ENCODE data around the gene MEIKIN.
"Not testable (repeated sequence)": the region's sequence is repeated elsewhere in the genome, so short reads cannot be mapped to it uniquely, and the experiment has no call there.

MEIKIN gene

GRCh38 chr5:131883984-131884383 lies 61.5 kb downstream of the MEIKIN start:
- no peak for ATAC-seq
- H3K27ac Mint-ChIP-seq: no peak overlapping the region
- H3K36me3 Mint-ChIP-seq: no peaks in the 10 kb centered on the region
- peaks cover 7% of the 10 kb centered on the region for H3K9me3 Mint-ChIP-seq
- H3K4me3 Mint-ChIP-seq: no peak overlapping the region
- no peak for DNase-seq (ENCODE audit: low spot score in 2 of 2)
- H3K4me1 Mint-ChIP-seq: no peaks in the 10 kb centered on the region

DNA sequence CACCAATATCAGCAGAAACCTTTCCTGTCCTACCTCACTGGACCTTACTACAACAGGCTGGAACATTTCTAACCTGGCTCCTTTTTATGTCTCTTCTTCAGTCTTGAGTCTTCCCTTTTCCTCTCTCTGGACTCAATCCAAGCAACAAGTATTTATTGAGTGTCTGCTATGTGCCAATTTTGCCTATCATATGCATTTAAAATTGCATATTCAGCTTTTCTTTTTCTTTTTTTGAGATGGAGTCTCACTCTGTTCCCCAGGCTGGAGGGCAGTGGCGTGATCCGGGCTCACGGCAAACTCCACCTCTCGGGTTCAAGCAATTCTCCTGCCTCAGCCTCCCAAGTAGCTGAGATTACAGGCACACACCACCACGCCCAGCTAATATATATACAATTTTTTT lies 65.8 kb downstream of the MEIKIN start:
- Mint-ChIP-seq H3K9me3 (no peaks in the 10 kb centered on the region), H3K4me1 (no peaks in the 10 kb centered on the region), H3K27ac (no peak overlapping the region), H3K4me3 (no peak overlapping the region), H3K36me3 (no peaks in the 10 kb centered on the region)
- DNase-seq (ENCODE audit: low spot score in 2 of 2) (no peak), ATAC-seq (no peak)

DNA sequence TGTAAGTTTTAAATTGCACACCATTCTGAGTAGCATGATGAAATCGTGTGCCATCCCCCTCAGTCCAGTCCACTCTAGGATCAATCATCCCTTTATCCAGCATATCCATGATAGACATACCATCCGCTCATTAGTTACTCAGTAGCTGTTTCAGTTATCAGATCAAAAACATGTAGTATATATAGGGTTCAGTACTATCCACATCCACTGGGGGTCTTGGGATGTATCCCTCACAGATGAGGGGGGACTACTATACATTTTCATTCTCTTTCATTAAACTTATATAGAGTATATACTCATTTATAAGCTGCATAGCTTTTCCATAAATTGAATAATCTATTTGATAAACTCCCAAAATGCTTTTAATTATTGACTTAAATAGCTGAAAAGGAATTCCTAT lies 67.6 kb downstream of the MEIKIN start:
- no peak overlapping the region for H3K27ac Mint-ChIP-seq
- DNase-seq (ENCODE audit: low spot score in 2 of 2): no peak
- ATAC-seq: no peak
- H3K9me3 Mint-ChIP-seq: no peaks in the 10 kb centered on the region
- H3K36me3 Mint-ChIP-seq: no peaks in the 10 kb centered on the region
- H3K4me1 Mint-ChIP-seq: no peaks in the 10 kb centered on the region
- no peak overlapping the region for H3K4me3 Mint-ChIP-seq

DNA sequence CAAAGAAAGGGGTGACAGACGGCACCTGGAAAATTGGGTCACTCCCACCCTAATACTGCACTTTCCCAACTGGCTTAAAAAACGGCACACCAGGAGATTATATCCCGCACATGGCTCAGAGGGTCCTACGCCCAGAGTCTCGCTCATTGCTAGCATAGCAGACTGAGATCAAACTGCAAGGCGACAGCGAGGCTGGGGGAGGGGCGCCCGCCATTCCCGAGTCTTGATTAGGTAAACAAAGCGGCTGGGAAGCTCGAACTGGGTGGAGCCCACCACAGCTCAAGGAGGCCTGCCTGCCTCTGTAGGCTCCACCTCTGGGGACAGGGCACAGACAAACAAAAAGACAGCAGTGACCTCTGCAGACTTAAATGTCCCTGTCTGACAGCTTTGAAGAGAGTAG lies 74.2 kb downstream of the MEIKIN start:
- H3K4me3 Mint-ChIP-seq; H3K4me1 Mint-ChIP-seq; H3K27ac Mint-ChIP-seq; ATAC-seq; DNase-seq (ENCODE audit: low spot score in 2 of 2); H3K9me3 Mint-ChIP-seq; H3K36me3 Mint-ChIP-seq: not testable (repeated sequence)

DNA sequence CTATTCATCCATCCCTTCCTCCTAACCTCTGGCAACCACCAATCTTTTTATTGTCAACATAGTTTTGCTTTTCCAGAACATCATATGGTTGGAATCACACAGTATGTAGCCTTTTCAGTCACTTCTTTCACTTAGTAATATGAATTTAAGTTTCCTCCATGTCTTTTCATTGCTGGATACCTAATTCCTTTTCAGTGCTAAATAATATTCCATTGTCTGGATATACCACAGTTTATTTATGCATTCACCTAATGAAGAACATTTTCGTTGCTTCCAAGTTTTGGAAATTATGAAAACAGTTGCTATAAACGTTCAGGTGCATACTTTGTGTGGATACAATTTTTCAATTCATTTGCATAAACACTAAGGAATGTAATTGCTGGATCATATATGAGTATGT lies 77.9 kb downstream of the MEIKIN start:
- ATAC-seq (no peak), DNase-seq (ENCODE audit: low spot score in 2 of 2) (no peak)
- Mint-ChIP-seq H3K27ac (no peak overlapping the region), H3K4me1 (no peaks in the 10 kb centered on the region), H3K9me3 (peaks cover 22% of the 10 kb centered on the region), H3K36me3 (no peaks in the 10 kb centered on the region), H3K4me3 (no peak overlapping the region)

- DNase-seq (ENCODE audit: low spot score in 2 of 2): no peak
- no peaks in the 10 kb centered on the region for H3K4me1 Mint-ChIP-seq
- peaks cover 17% of the 10 kb centered on the region for H3K9me3 Mint-ChIP-seq
- no peak overlapping the region for H3K4me3 Mint-ChIP-seq
- ATAC-seq: no peak
- H3K27ac Mint-ChIP-seq: no peak overlapping the region
- H3K36me3 Mint-ChIP-seq: no peaks in the 10 kb centered on the region
Observed at GRCh38 chr5:131863700-131864099, 81.8 kb downstream of the MEIKIN start.

GRCh38 chr5:131857388-131857787 lies 88.1 kb downstream of the MEIKIN start:
- Mint-ChIP-seq H3K4me1 (peaks cover 24% of the 10 kb centered on the region), H3K9me3 (no peaks in the 10 kb centered on the region), H3K36me3 (no peaks in the 10 kb centered on the region), H3K27ac (no peak overlapping the region), H3K4me3 (no peak overlapping the region)
- ATAC-seq (peak; percentile 21), DNase-seq (ENCODE audit: low spot score in 2 of 2) (no peak)

- DNase-seq (ENCODE audit: low spot score in 2 of 2) (no peak), ATAC-seq (no peak)
- H3K27ac Mint-ChIP-seq: no peak overlapping the region
- peaks cover 2% of the 10 kb centered on the region for H3K9me3 Mint-ChIP-seq
- H3K36me3 Mint-ChIP-seq: no peaks in the 10 kb centered on the region
- no peak overlapping the region for H3K4me3 Mint-ChIP-seq
- peaks cover 24% of the 10 kb centered on the region for H3K4me1 Mint-ChIP-seq
Observed at GRCh38 chr5:131855452-131855851, 90.0 kb downstream of the MEIKIN start.

GRCh38 chr5:131854134-131854533 lies 91.3 kb downstream of the MEIKIN start:
- peak; percentile 67 for ATAC-seq
- Mint-ChIP-seq H3K4me1 (peaks cover 24% of the 10 kb centered on the region), H3K9me3 (peaks cover 3% of the 10 kb centered on the region), H3K27ac (no peak overlapping the region), H3K4me3 (no peak overlapping the region), H3K36me3 (no peaks in the 10 kb centered on the region)
- no peak for DNase-seq (ENCODE audit: low spot score in 2 of 2)

- peaks cover 30% of the 10 kb centered on the region for H3K9me3 Mint-ChIP-seq
- no peak overlapping the region for H3K4me3 Mint-ChIP-seq
Observed at GRCh38 chr5:131848662-131849061, 96.8 kb downstream of the MEIKIN start.

GRCh38 chr5:131846536-131846935 lies 98.9 kb downstream of the MEIKIN start:
- H3K4me1 Mint-ChIP-seq: no peaks in the 10 kb centered on the region
- peaks cover 28% of the 10 kb centered on the region for H3K9me3 Mint-ChIP-seq
- no peak for ATAC-seq
- no peak for DNase-seq (ENCODE audit: low spot score in 2 of 2)
- no peaks in the 10 kb centered on the region for H3K36me3 Mint-ChIP-seq
- H3K27ac Mint-ChIP-seq: no peak overlapping the region
- no peak overlapping the region for H3K4me3 Mint-ChIP-seq

More at GRCh38 chr5:131848662-131849061, 96.8 kb downstream of the MEIKIN start:
- H3K4me1 Mint-ChIP-seq: peaks cover 6% of the 10 kb centered on the region
- H3K27ac Mint-ChIP-seq: no peak overlapping the region
- no peak for ATAC-seq
- no peak for DNase-seq (ENCODE audit: low spot score in 2 of 2)
- H3K36me3 Mint-ChIP-seq: no peaks in the 10 kb centered on the region

GRCh38 chr5:131845828-131846227 lies 99.6 kb downstream of the MEIKIN start:
- H3K4me3 Mint-ChIP-seq: no peak overlapping the region
- DNase-seq (ENCODE audit: low spot score in 2 of 2) (no peak), ATAC-seq (no peak)
- H3K27ac Mint-ChIP-seq: no peak overlapping the region
- peaks cover 28% of the 10 kb centered on the region for H3K9me3 Mint-ChIP-seq
- H3K36me3 Mint-ChIP-seq: no peaks in the 10 kb centered on the region
- no peaks in the 10 kb centered on the region for H3K4me1 Mint-ChIP-seq

DNA sequence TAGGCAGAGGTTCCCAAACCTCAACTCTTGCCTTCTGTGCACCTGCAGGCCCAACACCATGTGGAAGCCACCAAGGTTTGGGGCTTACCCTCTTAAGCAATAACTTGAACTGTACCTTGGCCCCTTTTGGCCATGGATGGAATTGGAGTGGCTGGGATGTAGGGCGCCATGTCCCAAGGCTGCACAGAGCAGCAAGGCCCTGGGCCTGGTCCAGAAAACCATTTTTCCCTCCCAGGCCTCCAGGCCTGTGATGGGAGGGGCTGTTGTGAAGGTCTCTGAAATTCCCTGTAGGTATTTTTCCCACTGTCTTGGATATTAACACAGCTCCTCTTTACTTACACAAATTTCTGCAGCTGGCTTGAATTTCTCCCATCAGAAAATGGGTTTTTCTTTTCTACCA lies 102.5 kb downstream of the MEIKIN start:
- not testable (repeated sequence) for H3K27ac Mint-ChIP-seq; ATAC-seq; H3K4me1 Mint-ChIP-seq; DNase-seq (ENCODE audit: low spot score in 2 of 2); H3K4me3 Mint-ChIP-seq; H3K36me3 Mint-ChIP-seq
- H3K9me3 Mint-ChIP-seq: peaks cover 33% of the 10 kb centered on the region

- peaks cover 10% of the 10 kb centered on the region for H3K4me1 Mint-ChIP-seq
- ATAC-seq; H3K36me3 Mint-ChIP-seq; H3K9me3 Mint-ChIP-seq; H3K27ac Mint-ChIP-seq; H3K4me3 Mint-ChIP-seq; DNase-seq (ENCODE audit: low spot score in 2 of 2): not testable (repeated sequence)
Observed at GRCh38 chr5:131832702-131833101, 112.8 kb downstream of the MEIKIN start.

DNA sequence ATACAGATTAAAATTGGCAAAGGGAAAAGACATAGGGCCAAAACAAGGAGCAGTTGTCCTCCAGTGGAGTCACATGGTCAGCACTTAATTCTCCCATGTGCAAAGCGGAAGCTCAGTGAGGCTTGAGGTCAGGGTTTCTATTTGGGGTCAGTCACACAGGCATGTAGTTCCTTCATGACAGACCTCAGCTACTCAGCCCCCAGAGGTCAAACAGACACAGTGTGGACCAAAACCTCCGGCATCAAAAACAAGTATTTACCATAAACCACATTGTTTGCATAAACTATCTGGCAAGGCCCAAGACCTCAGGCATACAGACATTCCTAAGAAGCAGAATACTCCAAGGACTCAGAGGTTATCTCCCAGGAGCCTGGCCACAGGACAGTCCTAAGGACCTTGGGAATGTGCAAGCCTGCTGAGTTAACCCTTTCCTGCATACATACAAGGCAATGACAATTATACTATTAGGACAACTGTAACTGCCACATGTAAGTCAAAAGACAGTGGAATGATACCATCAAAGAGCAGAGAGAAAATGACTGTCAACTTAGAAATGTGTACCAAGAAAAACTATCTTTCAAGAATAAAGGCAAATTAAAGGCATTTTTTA lies 120.0 kb downstream of the MEIKIN start:
- no peak for ATAC-seq
- no peak for DNase-seq (ENCODE audit: low spot score in 2 of 2)
- no peaks in the 10 kb centered on the region for H3K36me3 Mint-ChIP-seq
- no peak overlapping the region for H3K4me3 Mint-ChIP-seq
- no peak overlapping the region for H3K27ac Mint-ChIP-seq
- H3K9me3 Mint-ChIP-seq: no peaks in the 10 kb centered on the region
- peaks cover 6% of the 10 kb centered on the region for H3K4me1 Mint-ChIP-seq

DNA sequence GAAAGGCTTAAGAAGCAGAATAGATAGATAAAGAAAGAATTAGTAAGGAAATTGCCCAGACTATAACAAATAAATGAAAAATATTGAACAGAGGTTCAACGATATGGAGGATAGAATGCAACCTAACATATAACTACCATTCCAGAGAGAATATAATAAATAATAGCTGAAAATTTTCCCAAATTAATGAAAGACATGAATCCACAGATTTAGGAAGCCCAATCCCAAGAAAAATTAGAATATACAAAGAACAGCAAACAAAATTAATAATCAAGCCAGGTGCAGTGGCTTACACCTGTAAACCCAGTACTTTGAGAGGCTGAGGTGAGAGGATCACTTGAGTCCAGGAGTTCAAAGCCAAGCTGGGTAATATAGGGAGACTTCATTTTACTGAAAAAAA lies 120.8 kb downstream of the MEIKIN start:
- Mint-ChIP-seq H3K4me1 (peaks cover 6% of the 10 kb centered on the region), H3K9me3 (no peaks in the 10 kb centered on the region), H3K36me3 (no peaks in the 10 kb centered on the region), H3K27ac (no peak overlapping the region), H3K4me3 (no peak overlapping the region)
- ATAC-seq (no peak), DNase-seq (ENCODE audit: low spot score in 2 of 2) (no peak)

DNA sequence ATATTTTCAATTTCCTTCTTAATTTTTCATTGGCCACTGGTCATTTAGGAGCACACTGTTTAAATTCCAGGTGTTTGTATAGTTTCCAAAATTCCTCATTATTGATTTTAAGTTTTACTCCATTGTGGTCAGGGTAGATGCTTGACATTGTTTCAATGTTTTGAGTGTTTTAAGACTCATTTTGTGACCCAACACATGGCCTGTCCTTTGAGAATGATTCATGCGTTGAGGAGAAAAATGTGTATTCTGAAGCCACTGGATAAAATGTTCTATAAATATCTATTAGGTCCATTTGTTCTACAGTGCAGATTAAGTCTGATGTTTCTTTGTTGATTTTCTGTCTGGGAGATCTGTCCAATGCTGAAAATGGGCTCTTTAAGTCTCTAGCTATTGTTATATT lies 124.2 kb downstream of the MEIKIN start:
- Mint-ChIP-seq H3K4me1 (peaks cover 7% of the 10 kb centered on the region), H3K27ac (no peak overlapping the region), H3K36me3 (no peaks in the 10 kb centered on the region), H3K4me3 (no peak overlapping the region), H3K9me3 (no peaks in the 10 kb centered on the region)
- ATAC-seq (no peak), DNase-seq (ENCODE audit: low spot score in 2 of 2) (no peak)

Measured in stimulated activated effector memory CD8-positive, alpha-beta T cell treated with anti-CD3 and anti-CD28 coated beads, Interleukin-12 subunit alpha, Interleukin-12 subunit beta, amount 100 ng/mL, for 72 hours (primary cell).